GM23338 (cell line): Measurements from ENCODE around the gene RNF213.

ENCODE experiments used
- CREB1 ChIP-seq: fragments of 250-450 bp; sonication (Bioruptor Pico); IDR thresholded peaks from 2 replicates; pipeline ENCODE4 v1.5.0; 2020; ENCODE audit warnings: low read depth, mild to moderate bottlenecking, moderate library complexity
- EZH2 ChIP-seq: fragments of 200-600 bp; sonication (generic); IDR thresholded peaks from one replicate; pipeline ENCODE4 v1.8.0; 2017; ENCODE audit warnings: antibody characterized with exemption, mild to moderate bottlenecking, low read depth; ENCODE audit not compliant: unreplicated experiment
- EZH2phosphoT487 ChIP-seq: fragments of 200-600 bp; sonication (generic); IDR thresholded peaks from one replicate; pipeline ENCODE4 v1.8.1; 2018; ENCODE audit warnings: antibody characterized with exemption; ENCODE audit not compliant: unreplicated experiment
- JUNB ChIP-seq: IDR thresholded peaks from one replicate; pipeline ENCODE4 v1.6.1; 2016; ENCODE audit warnings: antibody characterized with exemption; ENCODE audit not compliant: unreplicated experiment
- NANOG ChIP-seq: IDR thresholded peaks from 2 replicates; pipeline ENCODE4 v1.6.1; 2016; ENCODE audit warnings: antibody characterized with exemption, borderline replicate concordance
- POLR2AphosphoS5 ChIP-seq: IDR thresholded peaks from 2 replicates; pipeline ENCODE4 v1.6.1; 2016; ENCODE audit warnings: antibody characterized with exemption, low read depth
- STAT1 ChIP-seq: IDR thresholded peaks from one replicate; pipeline ENCODE4 v1.6.1; 2016; ENCODE audit warnings: antibody characterized with exemption; ENCODE audit not compliant: unreplicated experiment
- ZNF114 ChIP-seq: fragments of 250-450 bp; sonication (Bioruptor Pico); IDR thresholded peaks from 2 replicates; pipeline ENCODE4 v1.5.0; 2020; ENCODE audit warnings: mild to moderate bottlenecking, moderate library complexity
- ZNF331 ChIP-seq: fragments of 250-450 bp; sonication (Bioruptor Pico); IDR thresholded peaks from 2 replicates; pipeline ENCODE4 v1.5.0; 2020; ENCODE audit warnings: low read depth, mild to moderate bottlenecking, moderate library complexity
- TF ChIP-seq, protein P1 (sequence below): IDR thresholded peaks from 2 replicates; pipeline ENCODE4 v1.6.1; 2016; ENCODE audit warnings: antibody characterized with exemption
- TF ChIP-seq, protein P2 (sequence below), 2 experiments: fragments of 200-600 bp in 1 of 2; sonication (generic) in 1 of 2; conservative IDR thresholded peaks; 2 replicates each; pipeline versions ENCODE4 v1.5.1 to v1.6.1; 2016 to 2017; ENCODE audit warnings: antibody characterized with exemption in 2 of 2, low read depth in 2 of 2, mild to moderate bottlenecking in 2 of 2, moderate library complexity in 1 of 2
- TF ChIP-seq, protein P3 (sequence below): IDR thresholded peaks from one replicate; pipeline ENCODE4 v1.6.1; 2018; ENCODE audit warnings: antibody characterized with exemption; ENCODE audit not compliant: unreplicated experiment
- TF ChIP-seq, protein P4 (sequence below): fragments of 250-450 bp; sonication (Bioruptor Pico); IDR thresholded peaks from 2 replicates; pipeline ENCODE4 v1.5.0; 2020; ENCODE audit warnings: mild to moderate bottlenecking, moderate library complexity

GRCh38 chr17:80393961-80394360 lies 133.3 kb downstream of the RNF213 start:
- TF ChIP-seq, protein P1, sequence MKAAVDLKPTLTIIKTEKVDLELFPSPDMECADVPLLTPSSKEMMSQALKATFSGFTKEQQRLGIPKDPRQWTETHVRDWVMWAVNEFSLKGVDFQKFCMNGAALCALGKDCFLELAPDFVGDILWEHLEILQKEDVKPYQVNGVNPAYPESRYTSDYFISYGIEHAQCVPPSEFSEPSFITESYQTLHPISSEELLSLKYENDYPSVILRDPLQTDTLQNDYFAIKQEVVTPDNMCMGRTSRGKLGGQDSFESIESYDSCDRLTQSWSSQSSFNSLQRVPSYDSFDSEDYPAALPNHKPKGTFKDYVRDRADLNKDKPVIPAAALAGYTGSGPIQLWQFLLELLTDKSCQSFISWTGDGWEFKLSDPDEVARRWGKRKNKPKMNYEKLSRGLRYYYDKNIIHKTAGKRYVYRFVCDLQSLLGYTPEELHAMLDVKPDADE = no peak
- TF ChIP-seq EZH2 = no peak
- no peak for TF ChIP-seq POLR2AphosphoS5
- TF ChIP-seq, protein P2, sequence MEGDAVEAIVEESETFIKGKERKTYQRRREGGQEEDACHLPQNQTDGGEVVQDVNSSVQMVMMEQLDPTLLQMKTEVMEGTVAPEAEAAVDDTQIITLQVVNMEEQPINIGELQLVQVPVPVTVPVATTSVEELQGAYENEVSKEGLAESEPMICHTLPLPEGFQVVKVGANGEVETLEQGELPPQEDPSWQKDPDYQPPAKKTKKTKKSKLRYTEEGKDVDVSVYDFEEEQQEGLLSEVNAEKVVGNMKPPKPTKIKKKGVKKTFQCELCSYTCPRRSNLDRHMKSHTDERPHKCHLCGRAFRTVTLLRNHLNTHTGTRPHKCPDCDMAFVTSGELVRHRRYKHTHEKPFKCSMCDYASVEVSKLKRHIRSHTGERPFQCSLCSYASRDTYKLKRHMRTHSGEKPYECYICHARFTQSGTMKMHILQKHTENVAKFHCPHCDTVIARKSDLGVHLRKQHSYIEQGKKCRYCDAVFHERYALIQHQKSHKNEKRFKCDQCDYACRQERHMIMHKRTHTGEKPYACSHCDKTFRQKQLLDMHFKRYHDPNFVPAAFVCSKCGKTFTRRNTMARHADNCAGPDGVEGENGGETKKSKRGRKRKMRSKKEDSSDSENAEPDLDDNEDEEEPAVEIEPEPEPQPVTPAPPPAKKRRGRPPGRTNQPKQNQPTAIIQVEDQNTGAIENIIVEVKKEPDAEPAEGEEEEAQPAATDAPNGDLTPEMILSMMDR (conservative IDR thresholded peaks at IDR 0.05; ENCODE audit: low read depth in 2 of 2) = no peak
- TF ChIP-seq JUNB = no peak
- TF ChIP-seq, protein P3, sequence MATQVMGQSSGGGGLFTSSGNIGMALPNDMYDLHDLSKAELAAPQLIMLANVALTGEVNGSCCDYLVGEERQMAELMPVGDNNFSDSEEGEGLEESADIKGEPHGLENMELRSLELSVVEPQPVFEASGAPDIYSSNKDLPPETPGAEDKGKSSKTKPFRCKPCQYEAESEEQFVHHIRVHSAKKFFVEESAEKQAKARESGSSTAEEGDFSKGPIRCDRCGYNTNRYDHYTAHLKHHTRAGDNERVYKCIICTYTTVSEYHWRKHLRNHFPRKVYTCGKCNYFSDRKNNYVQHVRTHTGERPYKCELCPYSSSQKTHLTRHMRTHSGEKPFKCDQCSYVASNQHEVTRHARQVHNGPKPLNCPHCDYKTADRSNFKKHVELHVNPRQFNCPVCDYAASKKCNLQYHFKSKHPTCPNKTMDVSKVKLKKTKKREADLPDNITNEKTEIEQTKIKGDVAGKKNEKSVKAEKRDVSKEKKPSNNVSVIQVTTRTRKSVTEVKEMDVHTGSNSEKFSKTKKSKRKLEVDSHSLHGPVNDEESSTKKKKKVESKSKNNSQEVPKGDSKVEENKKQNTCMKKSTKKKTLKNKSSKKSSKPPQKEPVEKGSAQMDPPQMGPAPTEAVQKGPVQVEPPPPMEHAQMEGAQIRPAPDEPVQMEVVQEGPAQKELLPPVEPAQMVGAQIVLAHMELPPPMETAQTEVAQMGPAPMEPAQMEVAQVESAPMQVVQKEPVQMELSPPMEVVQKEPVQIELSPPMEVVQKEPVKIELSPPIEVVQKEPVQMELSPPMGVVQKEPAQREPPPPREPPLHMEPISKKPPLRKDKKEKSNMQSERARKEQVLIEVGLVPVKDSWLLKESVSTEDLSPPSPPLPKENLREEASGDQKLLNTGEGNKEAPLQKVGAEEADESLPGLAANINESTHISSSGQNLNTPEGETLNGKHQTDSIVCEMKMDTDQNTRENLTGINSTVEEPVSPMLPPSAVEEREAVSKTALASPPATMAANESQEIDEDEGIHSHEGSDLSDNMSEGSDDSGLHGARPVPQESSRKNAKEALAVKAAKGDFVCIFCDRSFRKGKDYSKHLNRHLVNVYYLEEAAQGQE = no peak
- no peak for TF ChIP-seq ZNF331 (CRISPR knock-in tag)
- no peak for TF ChIP-seq EZH2phosphoT487
- TF ChIP-seq ZNF114 (CRISPR knock-in tag) = no peak
- no peak for TF ChIP-seq CREB1 (CRISPR knock-in tag)
- TF ChIP-seq STAT1 = no peak
- TF ChIP-seq NANOG = no peak
- TF ChIP-seq, protein P4, sequence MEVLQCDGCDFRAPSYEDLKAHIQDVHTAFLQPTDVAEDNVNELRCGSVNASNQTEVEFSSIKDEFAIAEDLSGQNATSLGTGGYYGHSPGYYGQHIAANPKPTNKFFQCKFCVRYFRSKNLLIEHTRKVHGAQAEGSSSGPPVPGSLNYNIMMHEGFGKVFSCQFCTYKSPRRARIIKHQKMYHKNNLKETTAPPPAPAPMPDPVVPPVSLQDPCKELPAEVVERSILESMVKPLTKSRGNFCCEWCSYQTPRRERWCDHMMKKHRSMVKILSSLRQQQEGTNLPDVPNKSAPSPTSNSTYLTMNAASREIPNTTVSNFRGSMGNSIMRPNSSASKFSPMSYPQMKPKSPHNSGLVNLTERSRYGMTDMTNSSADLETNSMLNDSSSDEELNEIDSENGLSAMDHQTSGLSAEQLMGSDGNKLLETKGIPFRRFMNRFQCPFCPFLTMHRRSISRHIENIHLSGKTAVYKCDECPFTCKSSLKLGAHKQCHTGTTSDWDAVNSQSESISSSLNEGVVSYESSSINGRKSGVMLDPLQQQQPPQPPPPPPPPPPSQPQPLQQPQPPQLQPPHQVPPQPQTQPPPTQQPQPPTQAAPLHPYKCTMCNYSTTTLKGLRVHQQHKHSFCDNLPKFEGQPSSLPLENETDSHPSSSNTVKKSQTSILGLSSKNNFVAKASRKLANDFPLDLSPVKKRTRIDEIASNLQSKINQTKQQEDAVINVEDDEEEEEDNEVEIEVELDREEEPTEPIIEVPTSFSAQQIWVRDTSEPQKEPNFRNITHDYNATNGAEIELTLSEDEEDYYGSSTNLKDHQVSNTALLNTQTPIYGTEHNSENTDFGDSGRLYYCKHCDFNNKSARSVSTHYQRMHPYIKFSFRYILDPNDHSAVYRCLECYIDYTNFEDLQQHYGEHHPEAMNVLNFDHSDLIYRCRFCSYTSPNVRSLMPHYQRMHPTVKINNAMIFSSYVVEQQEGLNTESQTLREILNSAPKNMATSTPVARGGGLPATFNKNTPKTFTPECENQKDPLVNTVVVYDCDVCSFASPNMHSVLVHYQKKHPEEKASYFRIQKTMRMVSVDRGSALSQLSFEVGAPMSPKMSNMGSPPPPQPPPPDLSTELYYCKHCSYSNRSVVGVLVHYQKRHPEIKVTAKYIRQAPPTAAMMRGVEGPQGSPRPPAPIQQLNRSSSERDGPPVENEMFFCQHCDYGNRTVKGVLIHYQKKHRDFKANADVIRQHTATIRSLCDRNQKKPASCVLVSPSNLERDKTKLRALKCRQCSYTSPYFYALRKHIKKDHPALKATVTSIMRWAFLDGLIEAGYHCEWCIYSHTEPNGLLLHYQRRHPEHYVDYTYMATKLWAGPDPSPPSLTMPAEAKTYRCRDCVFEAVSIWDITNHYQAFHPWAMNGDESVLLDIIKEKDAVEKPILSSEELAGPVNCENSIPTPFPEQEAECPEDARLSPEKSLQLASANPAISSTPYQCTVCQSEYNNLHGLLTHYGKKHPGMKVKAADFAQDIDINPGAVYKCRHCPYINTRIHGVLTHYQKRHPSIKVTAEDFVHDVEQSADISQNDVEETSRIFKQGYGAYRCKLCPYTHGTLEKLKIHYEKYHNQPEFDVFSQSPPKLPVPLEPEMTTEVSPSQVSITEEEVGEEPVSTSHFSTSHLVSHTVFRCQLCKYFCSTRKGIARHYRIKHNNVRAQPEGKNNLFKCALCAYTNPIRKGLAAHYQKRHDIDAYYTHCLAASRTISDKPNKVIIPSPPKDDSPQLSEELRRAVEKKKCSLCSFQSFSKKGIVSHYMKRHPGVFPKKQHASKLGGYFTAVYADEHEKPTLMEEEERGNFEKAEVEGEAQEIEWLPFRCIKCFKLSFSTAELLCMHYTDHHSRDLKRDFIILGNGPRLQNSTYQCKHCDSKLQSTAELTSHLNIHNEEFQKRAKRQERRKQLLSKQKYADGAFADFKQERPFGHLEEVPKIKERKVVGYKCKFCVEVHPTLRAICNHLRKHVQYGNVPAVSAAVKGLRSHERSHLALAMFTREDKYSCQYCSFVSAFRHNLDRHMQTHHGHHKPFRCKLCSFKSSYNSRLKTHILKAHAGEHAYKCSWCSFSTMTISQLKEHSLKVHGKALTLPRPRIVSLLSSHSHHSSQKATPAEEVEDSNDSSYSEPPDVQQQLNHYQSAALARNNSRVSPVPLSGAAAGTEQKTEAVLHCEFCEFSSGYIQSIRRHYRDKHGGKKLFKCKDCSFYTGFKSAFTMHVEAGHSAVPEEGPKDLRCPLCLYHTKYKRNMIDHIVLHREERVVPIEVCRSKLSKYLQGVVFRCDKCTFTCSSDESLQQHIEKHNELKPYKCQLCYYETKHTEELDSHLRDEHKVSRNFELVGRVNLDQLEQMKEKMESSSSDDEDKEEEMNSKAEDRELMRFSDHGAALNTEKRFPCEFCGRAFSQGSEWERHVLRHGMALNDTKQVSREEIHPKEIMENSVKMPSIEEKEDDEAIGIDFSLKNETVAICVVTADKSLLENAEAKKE (CRISPR knock-in tag) = no peak
